ENCODE data around the gene NPRL2.

The NPRL2 gene

GRCh38 chr3:50350527-50351322, at the start of gene NPRL2, which contains the start of gene CYB561D2:
Gene NPRL2 (minus strand): TSS chr3:50350775. CDS start chr3:50350652, 123 bp downstream.
Gene CYB561D2 (plus strand): TSS chr3:50350862. CDS start chr3:50351434, 572 bp downstream.
- DNase-seq: peak; percentile 98

- DNase-seq: no peak
These were observed 45.9 kb upstream of the NPRL2 start for GRCh38 chr3:50396502-50396901.

GRCh38 chr3:50395070-50395860, 44.7 kb upstream of the NPRL2 start:
- peak in 1 of 2 donors; percentile 41 for DNase-seq

GRCh38 chr3:50393061-50393460, 42.5 kb upstream of the NPRL2 start:
- no peak for DNase-seq

- DNase-seq: no peak
These were observed 41.6 kb upstream of the NPRL2 start for GRCh38 chr3:50392101-50392715.

- no peak for DNase-seq
These were observed 40.1 kb upstream of the NPRL2 start for GRCh38 chr3:50390508-50391224.

GRCh38 chr3:50389414-50389767, 38.8 kb upstream of the NPRL2 start:
- DNase-seq: no peak

- no peak for DNase-seq
These were observed 38.3 kb upstream of the NPRL2 start for GRCh38 chr3:50388720-50389413.

- no peak for DNase-seq
These were observed 37.6 kb upstream of the NPRL2 start for GRCh38 chr3:50388016-50388719.

- DNase-seq: no peak
These were observed 35.2 kb upstream of the NPRL2 start for GRCh38 chr3:50385754-50386153.

- no peak for DNase-seq
These were observed 33.2 kb upstream of the NPRL2 start for GRCh38 chr3:50383750-50384149.

GRCh38 chr3:50382722-50383121, 32.1 kb upstream of the NPRL2 start:
- DNase-seq: no peak

- DNase-seq: no peak
These were observed 30.8 kb upstream of the NPRL2 start for GRCh38 chr3:50381383-50381782.

- no peak for DNase-seq
These were observed 30.0 kb upstream of the NPRL2 start for GRCh38 chr3:50380405-50381085.

GRCh38 chr3:50378757-50379156, 28.2 kb upstream of the NPRL2 start:
- DNase-seq: no peak

GRCh38 chr3:50378024-50378423, 27.4 kb upstream of the NPRL2 start:
- DNase-seq: no peak

GRCh38 chr3:50375258-50375931, 24.8 kb upstream of the NPRL2 start:
- DNase-seq: no peak

- no peak for DNase-seq
These were observed 24.0 kb upstream of the NPRL2 start for GRCh38 chr3:50374363-50375257.

Data from CD4-positive, alpha-beta T cell treated with Interleukin-4 for 1 hour (primary cell).